Right ventricle myocardium inferior (tissue), 1 donor: Measurements from ENCODE around the gene HOXC5. TPM values are rescaled to one million over a fixed set of nuclear protein-coding genes. Genes with fewer than 3 reads are reported as not detected.

Experiments
- ATAC-seq: fragments of 200-7000 bp; cut with Tn5 transposase; one replicate; pipeline ENCODE4 v1.9.1; 2020; ENCODE audit warnings: mild to moderate bottlenecking, moderate library complexity
- DNase-seq: peaks from one replicate; pipeline ENCODE4 v3.0.0; 2021; ENCODE audit errors: missing footprints
- intact Hi-C: fragments of 100-400 bp; cut with DNase I; formaldehyde crosslinking; loops from one replicate; pipeline ENCODE4 v1.11.0; 2022
- total RNA-seq: library from RNA; stranded (reverse); fragmentation: NEBNext Ultra II Directional; extraction: Animal tissue kit (Norgen Biotek cat#: 25700); gene quantifications from one replicate; pipeline ENCODE4 v1.2.1, GENCODE V29; 2021
- donor health status: DM: no; HTN: yes; CAD: no; lungs with severe emphysema.

Gene HOXC5
- total RNA-seq, 1 donor from 2014 or later = not detected

- no peak for ATAC-seq
- intact Hi-C loops = no loop called here
- peak; percentile 41 for DNase-seq
These were observed 38.4 kb upstream of the HOXC5 start for GRCh38 chr12:53994264-53995001.

- intact Hi-C loops = no loop called here
- peak; percentile 55 for DNase-seq
- ATAC-seq = no peak
These were observed 37.9 kb upstream of the HOXC5 start for GRCh38 chr12:53995002-53995377.

- DNase-seq (peak; percentile 66), ATAC-seq (no peak)
- intact Hi-C loops = no loop called here
These were observed 37.2 kb upstream of the HOXC5 start for GRCh38 chr12:53995378-53996239.

GRCh38 chr12:53996240-53997203, 36.3 kb upstream of the HOXC5 start:
- DNase-seq (peak; percentile 45), ATAC-seq (no peak)
- intact Hi-C loops = no loop called here

- intact Hi-C loops = no loop called here
- peak; percentile 48 for DNase-seq
- ATAC-seq = no peak
These were observed 35.4 kb upstream of the HOXC5 start for GRCh38 chr12:53997204-53998109.

- DNase-seq (peak; percentile 30), ATAC-seq (no peak)
- intact Hi-C loops = no loop called here
These were observed 34.5 kb upstream of the HOXC5 start for GRCh38 chr12:53998110-53998899.

- intact Hi-C loops = no loop called here
- DNase-seq = no peak
These were observed 34.0 kb upstream of the HOXC5 start for GRCh38 chr12:53998900-53999236.

GRCh38 chr12:53999559-54000115, 33.2 kb upstream of the HOXC5 start:
- intact Hi-C loops = loop anchor here (10.0 kb wide), 1 partner anchor 365 kb away; the partner anchor contains the start of gene GPR84
- DNase-seq (peak; percentile 35), ATAC-seq (no peak)

More at GRCh38 chr12:53998900-53999236, 34.0 kb upstream of the HOXC5 start:
- ATAC-seq = no peak

GRCh38 chr12:54000116-54001114, 32.4 kb upstream of the HOXC5 start, which contains the start of gene HOXC9:
Gene HOXC9 (plus strand): TSS chr12:54000161. CDS start chr12:54000189, 28 bp downstream.
- intact Hi-C loops = loop anchor here (10.0 kb wide), 1 partner anchor 364 kb away; the partner anchor contains the start of gene GPR84
- ATAC-seq (no peak), DNase-seq (peak; percentile 52)

- intact Hi-C loops = loop anchor here (10.0 kb wide), 1 partner anchor 363 kb away; the partner anchor contains the start of gene GPR84
- ATAC-seq (no peak), DNase-seq (no peak)
These were observed 31.3 kb upstream of the HOXC5 start for GRCh38 chr12:54001283-54002187.

GRCh38 chr12:54002278-54002914, 30.5 kb upstream of the HOXC5 start:
- intact Hi-C loops = loop anchor here (10.0 kb wide), 1 partner anchor 362 kb away; the partner anchor contains the start of gene GPR84
- DNase-seq (peak; percentile 11), ATAC-seq (no peak)

GRCh38 chr12:54002915-54003389, 29.9 kb upstream of the HOXC5 start:
- intact Hi-C loops = loop anchor here (10.0 kb wide), 1 partner anchor 362 kb away; the partner anchor contains the start of gene GPR84
- DNase-seq = peak; percentile 44
- no peak for ATAC-seq

- ATAC-seq = no peak
- intact Hi-C loops = loop anchor here (10.0 kb wide), 1 partner anchor 361 kb away; the partner anchor contains the start of gene GPR84
- DNase-seq = peak; percentile 14
These were observed 29.2 kb upstream of the HOXC5 start for GRCh38 chr12:54003625-54004024.
